NCI-H1417 (cell line): Measurements from ENCODE around the gene DIAPH1.
"Not testable (repeated sequence)": the region's sequence is repeated elsewhere in the genome, so short reads cannot be mapped to it uniquely, and the experiment has no call there.

Source experiments
- DNase-seq, 3 experiments: peaks; one replicate each; lab custom pipeline; 2025; lab: John Stamatoyannopoulos, UW

DIAPH1 gene

GRCh38 chr5:141609921-141610320 is 8.9 kb downstream of the DIAPH1 start:
- DNase-seq: not testable (repeated sequence)

DNA sequence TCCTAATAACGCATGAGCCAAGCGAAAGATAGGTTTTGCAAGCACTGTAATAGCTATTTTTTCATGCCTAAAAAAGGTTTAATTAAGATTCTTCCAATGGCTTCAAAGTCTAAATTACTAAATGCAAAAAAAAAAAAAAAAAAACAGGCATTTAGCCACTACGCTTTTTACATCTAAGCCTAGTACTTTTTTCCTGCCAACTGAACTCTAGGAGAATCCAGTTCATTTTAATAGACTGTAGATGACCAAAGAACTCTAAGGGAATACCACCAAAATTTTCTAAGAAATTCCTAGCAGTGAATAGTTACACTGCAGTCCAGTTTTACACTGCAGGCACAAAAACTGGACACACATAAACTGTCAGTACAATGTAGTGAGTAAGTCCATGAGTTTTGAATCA is 9.8 kb downstream of the DIAPH1 start:
- DNase-seq: no peak

DNA sequence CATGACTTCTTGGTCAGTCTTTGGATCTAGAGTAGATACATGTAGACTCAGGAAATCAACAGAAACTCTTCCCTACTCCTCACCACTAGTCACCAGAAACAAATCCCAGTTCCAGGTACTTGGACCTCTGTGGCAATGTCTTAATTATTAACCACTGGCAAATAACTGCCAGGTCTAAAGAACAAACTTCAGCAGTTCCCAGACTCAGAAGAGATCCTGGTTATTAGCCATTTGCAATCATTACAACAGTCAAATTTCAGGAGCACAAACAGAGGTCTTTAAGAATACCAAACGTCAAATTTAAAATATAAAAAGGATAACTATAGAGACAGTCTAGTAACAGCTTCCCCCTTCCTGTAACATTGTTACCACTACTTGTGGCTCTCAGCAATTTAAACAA is 10.2 kb downstream of the DIAPH1 start:
- no peak for DNase-seq

DNA sequence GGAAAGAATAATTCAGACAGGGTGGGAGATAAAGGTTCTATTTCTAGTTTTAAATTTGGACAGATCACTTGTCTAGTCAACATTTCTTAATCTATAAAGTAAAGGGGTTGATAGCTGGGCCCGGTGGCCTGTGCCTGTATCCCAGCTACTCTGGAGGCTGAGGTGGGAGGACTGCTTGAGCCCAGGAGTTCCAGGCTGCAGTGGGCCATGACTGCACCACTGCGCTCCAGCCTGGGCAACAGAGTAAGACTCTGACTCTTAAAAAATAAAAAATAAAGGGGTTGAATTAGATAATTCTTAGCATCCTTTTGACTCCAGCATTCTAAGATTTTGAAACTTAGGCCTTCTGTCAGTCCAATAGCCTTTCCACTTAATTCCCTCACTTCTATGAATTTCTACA is 10.8 kb downstream of the DIAPH1 start:
- DNase-seq: no peak

DNA sequence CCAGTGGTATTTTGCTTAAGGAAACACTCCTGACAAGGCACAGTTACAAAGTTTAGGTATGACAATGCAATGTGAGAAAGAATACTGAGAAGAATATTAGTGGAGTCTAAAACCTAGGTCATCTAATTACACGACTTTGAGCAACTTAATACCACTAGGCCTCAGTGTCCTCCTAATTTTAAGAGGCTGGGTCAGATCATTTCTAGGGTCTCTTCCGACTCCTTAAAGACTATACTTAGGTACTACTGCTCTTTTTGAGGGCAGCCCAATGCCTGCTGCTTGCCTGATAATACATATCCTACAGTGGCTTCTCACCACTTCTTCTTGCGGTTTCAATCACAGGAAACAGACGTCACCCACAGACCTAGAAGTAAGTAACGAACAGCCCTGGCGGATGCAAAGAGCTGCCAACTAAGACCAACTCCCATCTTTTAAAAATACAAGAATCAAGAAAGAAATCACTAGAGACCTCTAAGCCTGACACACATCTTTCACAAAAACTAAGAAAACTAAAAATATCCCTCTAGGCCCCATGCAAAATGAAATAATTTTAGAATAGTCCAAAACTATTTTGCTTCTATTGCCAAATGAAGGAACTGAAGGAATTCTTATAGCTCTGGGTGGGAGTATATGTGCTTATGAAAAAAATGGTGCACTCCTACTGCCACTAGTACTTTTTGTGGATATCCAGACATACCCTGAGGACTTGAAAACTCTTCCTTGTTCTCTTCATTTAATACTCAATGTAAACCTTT is 13.1 kb downstream of the DIAPH1 start:
- no peak for DNase-seq

- DNase-seq: no peak
These were observed 14.7 kb downstream of the DIAPH1 start for GRCh38 chr5:141603923-141604717.

- DNase-seq: no peak
These were observed 16.2 kb downstream of the DIAPH1 start for GRCh38 chr5:141602606-141603005.

GRCh38 chr5:141598391-141599345 is 20.1 kb downstream of the DIAPH1 start:
- no peak for DNase-seq

GRCh38 chr5:141597814-141598213 is 21.0 kb downstream of the DIAPH1 start:
- no peak for DNase-seq

GRCh38 chr5:141597394-141597793 is 21.4 kb downstream of the DIAPH1 start:
- no peak for DNase-seq

GRCh38 chr5:141596867-141597266 is 21.9 kb downstream of the DIAPH1 start:
- DNase-seq: no peak

DNA sequence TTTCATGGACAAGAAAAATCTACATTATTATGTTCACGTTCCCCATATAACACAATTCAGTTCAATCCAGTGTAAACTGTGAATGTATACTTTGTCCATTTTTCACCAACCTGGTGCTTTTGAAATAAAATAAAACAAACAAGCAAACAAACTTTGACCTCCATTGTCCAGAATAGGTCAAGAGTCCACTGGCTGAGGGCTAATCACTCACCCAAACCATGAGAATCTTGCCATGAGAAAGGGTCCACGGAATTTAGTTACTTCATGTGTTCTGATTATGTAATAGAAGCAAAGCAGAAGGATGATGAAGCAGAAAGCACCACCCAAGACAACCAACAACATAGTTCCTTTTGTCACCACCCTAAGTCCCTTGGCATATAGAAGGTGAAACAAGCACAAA is 28.7 kb downstream of the DIAPH1 start:
- no peak for DNase-seq

DNA sequence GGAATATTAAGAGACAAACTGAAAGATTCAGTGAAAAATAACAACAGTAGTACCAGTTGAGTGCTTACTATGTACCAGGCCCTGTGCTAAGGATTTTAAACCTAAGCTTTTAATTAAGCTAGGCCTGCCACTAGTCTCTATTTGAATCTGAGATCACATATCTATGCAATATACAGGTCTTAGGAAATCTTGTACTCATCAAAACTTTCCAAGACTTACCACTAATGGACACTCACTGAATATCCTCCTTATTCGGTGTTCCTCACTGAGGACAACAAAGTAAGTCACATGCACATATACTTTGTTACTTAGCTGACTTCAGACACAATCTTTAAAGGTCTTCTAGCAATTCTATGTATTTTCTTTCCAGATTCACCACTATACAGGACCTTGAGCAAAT is 32.6 kb downstream of the DIAPH1 start:
- no peak for DNase-seq

GRCh38 chr5:141585594-141585993 is 33.2 kb downstream of the DIAPH1 start:
- no peak for DNase-seq

DNA sequence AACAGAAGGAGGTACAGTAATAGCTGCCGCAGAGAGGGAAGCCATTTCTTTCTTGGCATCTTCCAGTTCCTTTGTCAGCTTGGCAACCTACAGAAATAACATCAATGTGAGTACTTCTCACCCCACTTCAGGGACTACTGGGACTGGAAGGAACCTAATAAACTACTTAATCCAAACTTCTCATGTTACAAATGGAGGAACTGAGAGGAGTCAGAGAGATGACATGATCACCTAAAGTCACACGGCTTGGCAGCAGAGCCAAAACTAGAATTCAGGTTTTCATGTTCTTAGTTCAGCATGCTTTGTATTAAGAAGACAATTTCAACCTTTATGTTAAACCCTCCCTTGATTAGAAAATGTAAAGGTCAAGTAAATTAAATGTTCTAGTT is 44.7 kb downstream of the DIAPH1 start:
- DNase-seq: no peak

GRCh38 chr5:141573489-141574121 is 45.2 kb downstream of the DIAPH1 start:
- DNase-seq: no peak

DNA sequence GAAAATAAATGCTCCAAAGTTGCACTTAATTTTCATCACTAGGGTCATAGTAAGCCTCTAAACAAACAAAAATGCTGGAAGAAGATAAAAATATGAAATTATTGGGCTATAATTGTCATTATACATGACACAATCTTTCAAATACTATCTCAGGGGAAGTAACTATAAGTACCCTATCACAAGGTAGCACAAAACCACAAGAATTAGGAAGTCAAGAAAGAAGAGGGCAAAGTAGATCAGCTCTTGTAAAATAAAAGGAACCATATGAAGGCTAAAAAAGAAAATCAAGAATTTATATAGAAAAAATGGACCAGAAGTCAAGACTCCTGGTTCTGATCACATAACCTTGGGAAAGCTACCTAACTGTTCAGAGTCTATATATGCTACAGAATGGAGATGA is 48.1 kb downstream of the DIAPH1 start:
- DNase-seq: no peak

GRCh38 chr5:141567513-141568117 is 51.2 kb downstream of the DIAPH1 start:
- DNase-seq: peak in 1 of 3 experiments; percentile 26

DNA sequence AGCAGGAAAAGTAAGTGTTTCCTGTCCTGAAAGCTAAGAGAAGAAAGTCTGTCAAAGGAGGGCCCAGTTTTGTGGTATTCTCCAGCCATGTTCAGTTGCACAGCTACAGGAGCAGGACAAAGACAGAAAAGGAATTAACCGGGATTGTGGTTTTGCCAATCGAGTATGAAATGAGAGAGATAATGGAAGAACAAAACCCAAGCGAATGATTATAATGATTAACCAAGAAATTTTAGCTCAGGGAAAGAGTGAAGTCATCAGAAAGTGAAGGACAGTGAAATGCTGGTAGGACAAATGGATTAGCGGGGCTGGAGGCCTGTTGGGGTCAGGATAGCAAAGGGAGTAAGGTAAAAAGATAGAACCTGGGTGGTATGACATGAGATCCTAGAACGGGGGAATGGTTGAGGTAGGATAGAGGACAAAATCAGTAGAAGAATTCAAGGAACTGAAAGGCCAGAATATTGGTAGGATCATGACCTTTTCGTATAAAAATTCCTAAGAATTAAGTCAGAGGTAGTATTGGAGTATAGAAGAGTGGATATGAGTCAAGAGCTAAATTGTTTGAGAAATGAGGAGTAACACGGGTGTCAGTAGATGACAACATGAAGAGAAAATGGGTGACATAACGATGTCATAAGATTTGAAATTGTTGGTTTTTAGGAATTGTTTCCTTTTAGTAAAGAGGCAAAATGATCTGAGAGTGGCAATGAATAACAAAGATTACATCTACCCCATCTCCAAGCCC is 52.8 kb downstream of the DIAPH1 start:
- no peak for DNase-seq

GRCh38 chr5:141564216-141564692 is 54.5 kb downstream of the DIAPH1 start:
- peak; percentile 69 to 94 (median 92) for DNase-seq
